ENCODE results near the gene KRT36.

Gene KRT36

GRCh38 chr17:41521574-41522261, 32.0 kb upstream of the KRT36 start:
- no peak for DNase-seq (ENCODE audit: low read depth)

- DNase-seq (ENCODE audit: low read depth): no peak
Measured at GRCh38 chr17:41520821-41521521, 31.3 kb upstream of the KRT36 start.

GRCh38 chr17:41519501-41520224, 30.0 kb upstream of the KRT36 start:
- DNase-seq (ENCODE audit: low read depth): no peak

- no peak for DNase-seq (ENCODE audit: low read depth)
Measured at GRCh38 chr17:41518789-41519449, 29.2 kb upstream of the KRT36 start, which contains the start of gene KRT15. Gene KRT15, minus strand, starts transcription at chr17:41518890. Its CDS starts 63 bp downstream, at chr17:41518827.

GRCh38 chr17:41518031-41518430, 28.3 kb upstream of the KRT36 start:
- DNase-seq (ENCODE audit: low read depth): no peak

- DNase-seq (ENCODE audit: low read depth): no peak
Measured at GRCh38 chr17:41516830-41517283, 27.1 kb upstream of the KRT36 start.

- DNase-seq (ENCODE audit: low read depth): no peak
Measured at GRCh38 chr17:41516147-41516829, 26.6 kb upstream of the KRT36 start.

GRCh38 chr17:41513168-41513547, 23.4 kb upstream of the KRT36 start:
- DNase-seq (ENCODE audit: low read depth): no peak

- DNase-seq (ENCODE audit: low read depth): no peak
Measured at GRCh38 chr17:41512546-41513167, 22.9 kb upstream of the KRT36 start.

GRCh38 chr17:41511716-41512115, 22.0 kb upstream of the KRT36 start:
- DNase-seq (ENCODE audit: low read depth): no peak

- no peak for DNase-seq (ENCODE audit: low read depth)
Measured at GRCh38 chr17:41511116-41511515, 21.4 kb upstream of the KRT36 start.

GRCh38 chr17:41510251-41511065, 20.7 kb upstream of the KRT36 start:
- DNase-seq (ENCODE audit: low read depth): no peak

GRCh38 chr17:41507315-41507880, 17.7 kb upstream of the KRT36 start:
- DNase-seq (ENCODE audit: low read depth): no peak

- no peak for DNase-seq (ENCODE audit: low read depth)
Measured at GRCh38 chr17:41505809-41506767, 16.4 kb upstream of the KRT36 start.

GRCh38 chr17:41505007-41505808, 15.5 kb upstream of the KRT36 start, which contains the start of gene KRT13:
Gene KRT13, minus strand, starts transcription at chr17:41505612. Its CDS starts 62 bp downstream, at chr17:41505550.
- DNase-seq (ENCODE audit: low read depth): no peak

GRCh38 chr17:41504246-41504977, 14.7 kb upstream of the KRT36 start:
- DNase-seq (ENCODE audit: low read depth): no peak

- DNase-seq (ENCODE audit: low read depth): no peak
Measured at GRCh38 chr17:41503202-41503601, 13.5 kb upstream of the KRT36 start.
